Epithelial cell of proximal tubule (primary cell): ENCODE measurements around the gene CECR2. TPM values are rescaled to one million over a fixed set of nuclear protein-coding genes. Genes with fewer than 3 reads are reported as not detected.

ENCODE experiments used
- DNase-seq: peaks from one replicate; pipeline ENCODE4 v3.0.0-alpha.2; 2011; ENCODE audit warnings: low read depth
- H3K4me3 ChIP-seq: 2 replicates; pipeline ENCODE4 v1.5.1; 2011; ENCODE audit warnings: low read depth, mild to moderate bottlenecking, low read length
- CTCF ChIP-seq: conservative IDR thresholded peaks from 2 replicates; pipeline ENCODE4 v1.5.1; 2012; ENCODE audit warnings: low read depth, mild to moderate bottlenecking, low read length
- total RNA-seq: library from RNA; depleted of rRNA; stranded (reverse); fragments of >200 nt; gene quantifications from 2 replicates; pipeline ENCODE4 v1.2.3, GENCODE V29; 2015

Gene CECR2
- total RNA-seq, 1 donor from 2014 or later = 3.7 TPM

DNA sequence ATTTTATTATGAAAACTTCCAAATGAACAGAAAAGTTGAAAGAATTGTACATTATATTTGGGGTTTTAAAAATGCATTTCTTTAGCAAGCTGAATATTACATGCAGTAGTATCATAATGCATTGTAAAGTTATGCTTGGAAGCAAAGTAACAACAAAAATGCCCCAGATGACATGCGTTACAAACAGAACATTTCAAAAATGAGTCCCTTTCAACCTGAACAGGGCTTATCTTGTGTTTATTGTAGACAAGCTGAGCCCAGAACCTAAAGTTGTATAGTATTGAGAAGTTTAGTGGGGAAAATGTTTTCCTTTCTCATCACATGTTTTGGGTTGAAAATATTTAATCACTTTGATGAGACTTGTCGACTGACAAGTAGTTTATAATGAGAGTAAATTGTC, 68.8 kb downstream of the CECR2 start:
- H3K4me3 ChIP-seq = no peak overlapping the region
- no peak for TF ChIP-seq CTCF
- DNase-seq = no peak

GRCh38 chr22:17441326-17441725, 72.1 kb downstream of the CECR2 start:
- no peak overlapping the region for H3K4me3 ChIP-seq
- no peak for DNase-seq
- no peak for TF ChIP-seq CTCF

GRCh38 chr22:17443405-17444203, 74.3 kb downstream of the CECR2 start:
- DNase-seq = no peak
- no peak overlapping the region for H3K4me3 ChIP-seq

DNA sequence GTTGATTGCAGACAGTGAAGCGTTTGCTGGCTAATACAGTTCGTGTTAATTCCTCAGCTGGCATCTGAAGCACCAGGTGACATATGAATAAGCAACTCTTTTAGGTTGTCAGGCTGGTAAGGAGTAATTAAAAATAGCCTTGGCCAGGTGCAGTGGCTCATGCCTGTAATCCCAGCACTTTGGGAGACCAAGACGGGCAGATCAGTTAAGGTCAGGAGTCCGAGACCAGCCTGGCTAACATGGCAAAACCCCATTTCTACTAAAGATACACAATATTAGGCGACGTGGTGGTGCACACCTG, 74.9 kb downstream of the CECR2 start:
- no peak overlapping the region for H3K4me3 ChIP-seq
- DNase-seq = no peak
- TF ChIP-seq CTCF = no peak

More at GRCh38 chr22:17443405-17444203, 74.3 kb downstream of the CECR2 start:
- no peak for TF ChIP-seq CTCF

DNA sequence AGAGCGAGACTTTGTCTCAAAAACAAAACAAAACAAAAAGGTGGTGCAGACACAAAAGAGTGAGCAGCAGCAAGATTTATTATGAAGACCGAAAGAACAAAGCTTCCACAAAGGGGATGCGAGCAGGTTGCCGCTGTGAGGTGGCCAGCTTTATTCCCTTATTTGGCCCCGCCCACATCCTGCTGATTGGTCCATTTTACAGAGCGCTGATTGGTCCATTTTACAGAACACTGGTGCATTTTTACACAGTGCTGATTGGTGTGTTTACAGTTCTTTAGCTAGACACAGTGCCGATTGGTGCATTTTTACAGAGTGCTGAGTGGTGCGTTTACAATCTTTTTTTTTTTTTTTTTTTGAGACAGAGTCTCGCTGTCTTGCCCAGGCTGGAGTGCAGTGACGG, 77.4 kb downstream of the CECR2 start:
- DNase-seq = no peak
- no peak for TF ChIP-seq CTCF
- H3K4me3 ChIP-seq = no peak overlapping the region

DNA sequence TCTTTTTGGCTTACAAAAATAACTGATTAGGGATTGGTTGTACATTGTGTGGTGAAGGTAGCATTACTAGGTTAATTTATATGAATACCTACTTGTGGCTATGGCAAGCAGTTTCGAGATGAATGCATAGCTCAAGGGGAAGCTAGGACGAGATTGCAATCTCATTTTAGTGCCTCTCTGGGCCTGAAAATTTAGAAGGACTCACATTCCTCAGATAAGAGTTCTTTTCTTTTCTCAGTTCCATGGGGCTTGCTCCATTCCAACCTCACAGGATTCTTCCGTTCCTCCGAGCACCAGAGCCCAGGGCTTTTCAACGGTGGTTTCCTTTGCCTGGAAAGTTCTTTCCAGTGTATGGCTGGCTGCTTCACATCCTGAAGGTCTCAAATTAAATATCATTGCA, 82.1 kb downstream of the CECR2 start:
- TF ChIP-seq CTCF = no peak
- H3K4me3 ChIP-seq = no peak overlapping the region
- no peak for DNase-seq

DNA sequence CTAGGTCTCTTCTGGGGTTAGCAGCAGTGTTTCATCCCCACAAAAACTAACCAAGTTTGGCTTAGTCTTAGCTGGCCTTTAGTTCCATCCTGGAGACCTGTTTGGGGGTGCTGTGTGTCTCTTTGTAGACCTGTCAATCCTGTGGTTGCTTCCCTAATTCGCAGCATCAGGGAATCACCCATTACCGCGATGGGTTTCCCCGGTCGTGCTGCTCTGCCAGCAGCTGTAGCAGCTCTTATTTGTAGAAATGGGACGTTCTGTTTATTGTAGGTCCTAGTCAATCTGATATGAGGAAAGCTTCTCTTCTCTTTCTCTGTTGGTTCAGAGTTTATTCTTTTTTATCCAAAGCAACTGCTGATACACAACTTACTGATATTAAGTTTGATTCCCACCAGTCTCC, 91.6 kb downstream of the CECR2 start:
- no peak overlapping the region for H3K4me3 ChIP-seq
- no peak for DNase-seq
- TF ChIP-seq CTCF = no peak
